OCI-LY3 (cell line): ENCODE results near the gene NOA1.

Source experiments
- H2AFZ ChIP-seq: fragments of 200-600, 300-600 bp; shearing (Covaris generic); 2 replicates; pipeline ENCODE4 v1.6.0; 2014; ENCODE audit warnings: antibody characterized with exemption, low read depth, low read length
- H3K27ac ChIP-seq: fragments of 200-600, 300-600 bp; sonication (generic); 2 replicates; pipeline ENCODE4 v1.5.1; 2014; ENCODE audit warnings: mild to moderate bottlenecking, low read length, moderate library complexity, mixed read lengths
- H3K27me3 ChIP-seq: fragments of 200-600, 300-600 bp; sonication (generic); 2 replicates; pipeline ENCODE4 v1.6.1; 2014; ENCODE audit warnings: low read depth, low read length, mixed read lengths
- H3K36me3 ChIP-seq: fragments of 200-600, 300-600 bp; sonication (generic); replicated peaks from 2 replicates; pipeline ENCODE3; 2014; ENCODE audit warnings: low read depth, low read length, mixed read lengths
- H3K4me1 ChIP-seq: fragments of 300-600, 200-600 bp; sonication (generic); 2 replicates; pipeline ENCODE4 v1.6.1; 2014; ENCODE audit warnings: low read length, mixed read lengths
- H3K4me2 ChIP-seq: fragments of 200-600, 300-600 bp; sonication (generic); 2 replicates; pipeline ENCODE4 v1.6.1; 2014; ENCODE audit warnings: low read length, mixed read lengths
- H3K4me3 ChIP-seq: fragments of 300-600, 200-600 bp; sonication (generic); 2 replicates; pipeline ENCODE4 v1.5.1; 2014; ENCODE audit warnings: antibody characterized with exemption, mild to moderate bottlenecking, low read length, moderate library complexity
- H3K79me2 ChIP-seq: fragments of 300-600, 200-600 bp; shearing (Covaris generic); 2 replicates; pipeline ENCODE4 v1.6.1; 2014; ENCODE audit warnings: mild to moderate bottlenecking, low read length, mixed read lengths
- H3K9ac ChIP-seq: fragments of 300-600, 200-600 bp; shearing (Covaris generic); 2 replicates; pipeline ENCODE4 v1.6.0; 2014; ENCODE audit warnings: mild to moderate bottlenecking, low read length, moderate library complexity
- H3K9me3 ChIP-seq: fragments of 200-600, 300-600 bp; shearing (Covaris generic); 2 replicates; pipeline ENCODE4 v1.6.1; 2014; ENCODE audit warnings: low read length, mixed read lengths; ENCODE audit not compliant: insufficient read depth
- H4K20me1 ChIP-seq: fragments of 200-600, 300-600 bp; sonication (generic); 2 replicates; pipeline ENCODE4 v1.6.1; 2016; ENCODE audit warnings: low read length, mixed read lengths; ENCODE audit not compliant: insufficient read depth
- CTCF ChIP-seq: fragments of 200-600, 300-600 bp; sonication (generic); IDR thresholded peaks from 2 replicates; pipeline ENCODE4 v1.5.1; 2014; ENCODE audit warnings: antibody characterized with exemption, low read length, low read depth
- EZH2phosphoT487 ChIP-seq: fragments of 200-600 bp; shearing (Covaris generic); IDR thresholded peaks from 2 replicates; pipeline ENCODE4 v1.6.1; 2018; ENCODE audit warnings: antibody characterized with exemption, mixed run types, low read depth

NOA1 gene

GRCh38 chr4:56986952-56987351, 9.5 kb upstream of the NOA1 start:
- Histone ChIP-seq H2AFZ (no peak overlapping the region), H3K9me3 (no peaks in the 10 kb centered on the region), H4K20me1 (peaks cover 46% of the 10 kb centered on the region), H3K79me2 (peaks cover 97% of the 10 kb centered on the region), H3K4me1 (peaks cover 12% of the 10 kb centered on the region), H3K36me3 (peaks cover 56% of the 10 kb centered on the region), H3K9ac (no peak overlapping the region), H3K4me2 (no peak overlapping the region), H3K27me3 (no peaks in the 10 kb centered on the region), H3K27ac (no peak overlapping the region), H3K4me3 (no peak overlapping the region)
- no peak for TF ChIP-seq EZH2phosphoT487
- no peak for TF ChIP-seq CTCF

GRCh38 chr4:56986192-56986591, 8.8 kb upstream of the NOA1 start:
- TF ChIP-seq CTCF = no peak
- no peak for TF ChIP-seq EZH2phosphoT487
- Histone ChIP-seq H3K4me1 (peaks cover 12% of the 10 kb centered on the region), H2AFZ (no peak overlapping the region), H3K4me2 (no peak overlapping the region), H3K79me2 (peaks cover 97% of the 10 kb centered on the region), H3K9me3 (no peaks in the 10 kb centered on the region), H4K20me1 (peaks cover 53% of the 10 kb centered on the region), H3K4me3 (no peak overlapping the region), H3K36me3 (peaks cover 56% of the 10 kb centered on the region), H3K27me3 (no peaks in the 10 kb centered on the region), H3K9ac (no peak overlapping the region), H3K27ac (no peak overlapping the region)

DNA sequence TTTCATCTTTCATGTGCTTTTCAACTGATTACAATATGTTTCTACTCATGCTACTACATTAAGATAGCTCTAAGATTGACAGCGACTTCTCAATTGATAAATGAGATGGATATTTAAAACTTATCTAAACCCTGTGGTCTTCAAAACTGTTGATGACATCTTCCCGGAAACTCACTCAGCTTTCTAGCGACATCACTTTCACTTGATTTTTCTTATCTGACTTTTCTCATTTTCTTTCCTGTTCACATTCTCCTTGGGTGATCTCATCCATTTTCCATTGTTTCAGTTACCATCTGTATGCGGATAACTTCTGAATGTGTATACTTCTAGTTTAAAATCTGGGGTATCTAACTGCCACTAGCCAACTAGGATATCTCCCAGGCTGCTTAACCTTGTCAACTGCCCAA, 4.4 kb upstream of the NOA1 start:
- peaks cover 10% of the 10 kb centered on the region for H3K4me1 ChIP-seq
- H2AFZ ChIP-seq = no peak overlapping the region
- peaks cover 89% of the 10 kb centered on the region for H3K79me2 ChIP-seq
- no peak overlapping the region for H3K4me3 ChIP-seq
- TF ChIP-seq EZH2phosphoT487 = no peak
- TF ChIP-seq CTCF = no peak
- H3K9me3 ChIP-seq = no peaks in the 10 kb centered on the region
- no peak overlapping the region for H3K27ac ChIP-seq
- H3K4me2 ChIP-seq = no peak overlapping the region
- H3K27me3 ChIP-seq = no peaks in the 10 kb centered on the region
- peaks cover 26% of the 10 kb centered on the region for H3K36me3 ChIP-seq
- H3K9ac ChIP-seq = no peak overlapping the region
- H4K20me1 ChIP-seq = peaks cover 47% of the 10 kb centered on the region

GRCh38 chr4:56979421-56980072, 2.1 kb upstream of the NOA1 start:
- peak overlapping the region; percentile 94 for H3K27ac ChIP-seq
- TF ChIP-seq CTCF (no peak), EZH2phosphoT487 (no peak)
- H3K4me3 ChIP-seq = peak overlapping the region; percentile 97
- peaks cover 14% of the 10 kb centered on the region for H3K4me1 ChIP-seq
- H3K9ac ChIP-seq = peak overlapping the region; percentile 88
- peaks cover 49% of the 10 kb centered on the region for H4K20me1 ChIP-seq
- H3K4me2 ChIP-seq = peak overlapping the region; percentile 68
- H3K79me2 ChIP-seq = peaks cover 91% of the 10 kb centered on the region
- no peaks in the 10 kb centered on the region for H3K27me3 ChIP-seq
- no peak overlapping the region for H2AFZ ChIP-seq
- H3K9me3 ChIP-seq = no peaks in the 10 kb centered on the region
- peaks cover 23% of the 10 kb centered on the region for H3K36me3 ChIP-seq
